ENCODE measurements around the gene CR1.
"Not testable (repeated sequence)": the region's sequence is repeated elsewhere in the genome, so short reads cannot be mapped to it uniquely, and the experiment has no call there.

Gene CR1

GRCh38 chr1:207658904-207659485, 163.0 kb downstream of the CR1 start:
- Histone ChIP-seq H2BK5ac (ENCODE audit: low read length) (no peak overlapping the region), H3K4me3 (ENCODE audit: low read length in 2 of 2) (peak overlapping the region in 1 of 2 donors; percentile 15), H3K9me3 (replicated peaks in 1 of 2; ENCODE audit: control insufficient read depth in 2 of 2, insufficient read depth in 1 of 2, low read depth in 1 of 2, low read length in 2 of 2) (no peaks in the 10 kb centered on the region), H3K36me3 (replicated peaks in 1 of 2; ENCODE audit: control insufficient read depth in 2 of 2, insufficient read depth in 2 of 2, low read length in 2 of 2) (no peaks in the 10 kb centered on the region), H3K79me1 (ENCODE audit: low read depth, low read length) (no peaks in the 10 kb centered on the region), H4K8ac (ENCODE audit: low read depth, low read length) (peak overlapping the region; percentile 50), H2BK12ac (ENCODE audit: low read length) (no peak overlapping the region), H3K23ac (ENCODE audit: low read depth, low read length, poor library complexity) (no peak overlapping the region), H3K4ac (ENCODE audit: low read length) (no peak overlapping the region), H3K27ac (replicated peaks; ENCODE audit: low read length) (no peak overlapping the region), H2AK5ac (ENCODE audit: low read depth, low read length) (peak overlapping the region; percentile 74), H2BK120ac (ENCODE audit: low read depth, low read length) (no peak overlapping the region), H2AFZ (ENCODE audit: low read length) (no peak overlapping the region), H3K4me2 (ENCODE audit: insufficient read depth, low read length, poor library complexity, severe bottlenecking) (no peak overlapping the region), H3K9ac (ENCODE audit: low read depth, low read length, poor library complexity) (no peak overlapping the region), H3K14ac (ENCODE audit: low read length) (no peak overlapping the region), H2BK15ac (ENCODE audit: low read length) (no peak overlapping the region), H3K27me3 (ENCODE audit: control insufficient read depth in 3 of 3, insufficient read depth in 3 of 3, low read depth in 1 of 3, low read length in 3 of 3) (peaks cover 0 to 3% (median 0%) of the 10 kb centered on the region in 3 experiments), H3K18ac (ENCODE audit: low read length) (no peak overlapping the region), H3K4me1 (ENCODE audit: control insufficient read depth in 2 of 2, insufficient read depth in 1 of 2, low read depth in 1 of 2, low read length in 2 of 2) (no peaks in the 10 kb centered on the region), H4K91ac (ENCODE audit: low read depth, low read length, poor library complexity) (no peak overlapping the region)
- DNase-seq (ENCODE audit: low spot score) = no peak
- WGBS, 2 donors (ENCODE audit: extremely low coverage in 2 of 2, insufficient read length in 2 of 2, insufficient replicate concordance in 1 of 2) = no CpG with 5 or more reads among the region's 9 CpGs

DNA sequence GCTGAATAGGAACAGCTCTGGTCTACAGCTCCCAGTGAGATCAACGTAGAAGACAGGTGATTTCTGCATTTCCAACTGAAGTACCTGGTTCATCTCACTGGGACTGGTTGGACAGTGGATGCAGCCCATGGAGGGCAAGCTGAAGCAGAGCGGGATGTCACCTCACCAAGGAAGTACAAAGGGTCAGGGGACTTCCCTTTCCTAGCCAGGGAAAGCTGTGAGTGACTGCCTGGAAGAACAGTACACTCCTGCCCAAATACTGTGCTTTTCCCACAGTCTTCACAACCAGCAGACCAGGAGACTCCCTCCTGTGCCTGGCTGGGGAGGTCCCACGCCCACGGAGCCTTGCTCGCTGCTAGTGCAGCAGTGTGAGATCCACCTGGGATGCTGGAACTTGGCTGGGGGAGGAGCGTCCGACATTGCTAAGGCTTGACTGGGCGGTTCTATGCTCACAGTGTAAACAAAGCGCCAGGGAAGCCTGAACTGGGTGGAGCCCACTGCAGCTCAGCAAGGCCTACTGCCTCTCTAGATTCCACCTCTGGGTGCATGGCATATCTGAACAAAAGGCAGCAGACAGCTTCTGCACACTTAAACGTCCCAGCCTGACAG, 163.7 kb downstream of the CR1 start:
- no peak overlapping the region for H3K4me2 ChIP-seq (ENCODE audit: insufficient read depth, low read length, poor library complexity, severe bottlenecking)
- no peak overlapping the region for H2BK15ac ChIP-seq (ENCODE audit: low read length)
- H3K4ac ChIP-seq (ENCODE audit: low read length) = no peak overlapping the region
- H2BK120ac ChIP-seq (ENCODE audit: low read depth, low read length) = no peak overlapping the region
- H3K79me1 ChIP-seq (ENCODE audit: low read depth, low read length) = no peaks in the 10 kb centered on the region
- H3K4me1 ChIP-seq (ENCODE audit: control insufficient read depth in 2 of 2, insufficient read depth in 1 of 2, low read depth in 1 of 2, low read length in 2 of 2) = no peaks in the 10 kb centered on the region
- DNase-seq (ENCODE audit: low spot score) = no peak
- H2AK5ac ChIP-seq (ENCODE audit: low read depth, low read length) = no peak overlapping the region
- H3K14ac ChIP-seq (ENCODE audit: low read length) = no peak overlapping the region
- H2BK12ac ChIP-seq (ENCODE audit: low read length) = no peak overlapping the region
- H3K9me3 ChIP-seq (replicated peaks in 1 of 2; ENCODE audit: control insufficient read depth in 2 of 2, insufficient read depth in 1 of 2, low read depth in 1 of 2, low read length in 2 of 2) = no peaks in the 10 kb centered on the region
- no peaks in the 10 kb centered on the region for H3K36me3 ChIP-seq (replicated peaks in 1 of 2; ENCODE audit: control insufficient read depth in 2 of 2, insufficient read depth in 2 of 2, low read length in 2 of 2)
- no peak overlapping the region for H2AFZ ChIP-seq (ENCODE audit: low read length)
- no peak overlapping the region for H3K27ac ChIP-seq (replicated peaks; ENCODE audit: low read length)
- peaks cover 0 to 3% (median 0%) of the 10 kb centered on the region in 3 experiments for H3K27me3 ChIP-seq (ENCODE audit: control insufficient read depth in 3 of 3, insufficient read depth in 3 of 3, low read depth in 1 of 3, low read length in 3 of 3)
- peak overlapping the region in 1 of 2 donors; percentile 61 for H3K4me3 ChIP-seq (ENCODE audit: low read length in 2 of 2)
- no peak overlapping the region for H3K18ac ChIP-seq (ENCODE audit: low read length)
- H3K23ac ChIP-seq (ENCODE audit: low read depth, low read length, poor library complexity) = no peak overlapping the region
- H4K91ac ChIP-seq (ENCODE audit: low read depth, low read length, poor library complexity) = no peak overlapping the region
- H4K8ac ChIP-seq (ENCODE audit: low read depth, low read length) = no peak overlapping the region
- no peak overlapping the region for H3K9ac ChIP-seq (ENCODE audit: low read depth, low read length, poor library complexity)
- H2BK5ac ChIP-seq (ENCODE audit: low read length) = no peak overlapping the region
- no CpG with 5 or more reads among the region's 10 CpGs for WGBS, 2 donors (ENCODE audit: extremely low coverage in 2 of 2, insufficient read length in 2 of 2, insufficient replicate concordance in 1 of 2)

DNA sequence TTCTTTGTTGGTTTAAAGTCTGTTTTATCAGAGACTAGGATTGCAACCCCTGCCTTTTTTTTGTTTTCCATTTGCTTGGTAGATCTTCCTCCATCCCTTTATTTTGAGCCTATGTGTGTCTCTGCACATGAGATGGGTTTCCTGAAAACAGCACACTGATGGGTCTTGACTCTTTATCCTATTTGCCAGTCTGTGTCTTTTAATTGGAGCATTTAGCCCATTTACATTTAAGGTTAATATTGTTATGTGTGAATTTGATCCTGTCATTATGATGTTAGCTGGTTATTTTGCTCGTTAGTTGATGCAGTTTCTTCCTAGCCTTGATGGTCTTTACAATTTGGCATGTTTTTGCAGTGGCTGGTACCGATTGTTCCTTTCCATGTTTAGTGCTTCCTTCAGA, 165.5 kb downstream of the CR1 start:
- H3K4me3 ChIP-seq (ENCODE audit: low read length in 2 of 2) = not testable (repeated sequence)

GRCh38 chr1:207666342-207666741, 170.4 kb downstream of the CR1 start:
- Histone ChIP-seq H3K4me1 (ENCODE audit: control insufficient read depth in 2 of 2, insufficient read depth in 1 of 2, low read depth in 1 of 2, low read length in 2 of 2) (no peaks in the 10 kb centered on the region), H3K4me3 (ENCODE audit: low read length in 2 of 2) (no peak overlapping the region), H2BK12ac (ENCODE audit: low read length) (no peak overlapping the region), H3K27me3 (ENCODE audit: control insufficient read depth in 3 of 3, insufficient read depth in 3 of 3, low read depth in 1 of 3, low read length in 3 of 3) (no peaks in the 10 kb centered on the region), H2BK5ac (ENCODE audit: low read length) (no peak overlapping the region), H2AK5ac (ENCODE audit: low read depth, low read length) (no peak overlapping the region), H3K14ac (ENCODE audit: low read length) (no peak overlapping the region), H3K4ac (ENCODE audit: low read length) (no peak overlapping the region), H2BK15ac (ENCODE audit: low read length) (no peak overlapping the region), H3K79me1 (ENCODE audit: low read depth, low read length) (no peaks in the 10 kb centered on the region), H3K27ac (replicated peaks; ENCODE audit: low read length) (no peak overlapping the region), H3K9ac (ENCODE audit: low read depth, low read length, poor library complexity) (no peak overlapping the region), H2AFZ (ENCODE audit: low read length) (no peak overlapping the region), H3K9me3 (replicated peaks in 1 of 2; ENCODE audit: control insufficient read depth in 2 of 2, insufficient read depth in 1 of 2, low read depth in 1 of 2, low read length in 2 of 2) (no peaks in the 10 kb centered on the region), H3K18ac (ENCODE audit: low read length) (no peak overlapping the region), H2BK120ac (ENCODE audit: low read depth, low read length) (no peak overlapping the region), H4K8ac (ENCODE audit: low read depth, low read length) (no peak overlapping the region), H4K91ac (ENCODE audit: low read depth, low read length, poor library complexity) (no peak overlapping the region), H3K36me3 (replicated peaks in 1 of 2; ENCODE audit: control insufficient read depth in 2 of 2, insufficient read depth in 2 of 2, low read length in 2 of 2) (no peaks in the 10 kb centered on the region), H3K4me2 (ENCODE audit: insufficient read depth, low read length, poor library complexity, severe bottlenecking) (no peak overlapping the region), H3K23ac (ENCODE audit: low read depth, low read length, poor library complexity) (no peak overlapping the region)
- DNase-seq (ENCODE audit: low spot score) = no peak
- WGBS, 2 donors (ENCODE audit: extremely low coverage in 2 of 2, insufficient read length in 2 of 2, insufficient replicate concordance in 1 of 2) = no CpG with 5 or more reads among the region's 1 CpG

More for the DNA sequence above, 165.5 kb downstream of the CR1 start:
- not testable (repeated sequence) for H2AFZ ChIP-seq (ENCODE audit: low read length); H4K8ac ChIP-seq (ENCODE audit: low read depth, low read length); H2BK5ac ChIP-seq (ENCODE audit: low read length); H3K14ac ChIP-seq (ENCODE audit: low read length); H3K9ac ChIP-seq (ENCODE audit: low read depth, low read length, poor library complexity); H3K4me2 ChIP-seq (ENCODE audit: insufficient read depth, low read length, poor library complexity, severe bottlenecking); H2BK15ac ChIP-seq (ENCODE audit: low read length); H4K91ac ChIP-seq (ENCODE audit: low read depth, low read length, poor library complexity); H3K79me1 ChIP-seq (ENCODE audit: low read depth, low read length); H3K18ac ChIP-seq (ENCODE audit: low read length); H3K4me1 ChIP-seq (ENCODE audit: control insufficient read depth in 2 of 2, insufficient read depth in 1 of 2, low read depth in 1 of 2, low read length in 2 of 2); H3K4ac ChIP-seq (ENCODE audit: low read length); H3K27ac ChIP-seq (replicated peaks; ENCODE audit: low read length); H2BK12ac ChIP-seq (ENCODE audit: low read length); H3K36me3 ChIP-seq (replicated peaks in 1 of 2; ENCODE audit: control insufficient read depth in 2 of 2, insufficient read depth in 2 of 2, low read length in 2 of 2); DNase-seq (ENCODE audit: low spot score); H2BK120ac ChIP-seq (ENCODE audit: low read depth, low read length); H2AK5ac ChIP-seq (ENCODE audit: low read depth, low read length); H3K23ac ChIP-seq (ENCODE audit: low read depth, low read length, poor library complexity); H3K27me3 ChIP-seq (ENCODE audit: control insufficient read depth in 3 of 3, insufficient read depth in 3 of 3, low read depth in 1 of 3, low read length in 3 of 3); H3K9me3 ChIP-seq (replicated peaks in 1 of 2; ENCODE audit: control insufficient read depth in 2 of 2, insufficient read depth in 1 of 2, low read depth in 1 of 2, low read length in 2 of 2)
- WGBS, 2 donors (ENCODE audit: extremely low coverage in 2 of 2, insufficient read length in 2 of 2, insufficient replicate concordance in 1 of 2) = no CpG with 5 or more reads among the region's 2 CpGs
